Measurements from ENCODE around the gene MAP3K1.

- TF ChIP-seq ZNF274 (IDR thresholded peaks at IDR 0.05; ENCODE audit: low read depth, low read length) (no peak), YY1 (IDR thresholded peaks at IDR 0.05; ENCODE audit: insufficient read depth, insufficient read length) (no peak)
Measured at GRCh38 chr5:56827049-56827448, 11.7 kb downstream of the MAP3K1 start.
